HepG2 (cell line): ENCODE results near the gene MRPS2. TPM values are rescaled to one million over a fixed set of nuclear protein-coding genes. Genes with fewer than 3 reads are reported as not detected.
A peak's percentile ranks its signal among the peaks of the same experiment; 100 is the strongest.

ENCODE experiments used
- BHLHE40 ChIP-seq: IDR thresholded peaks from 2 replicates; pipeline ENCODE4 v1.6.1; 2011; ENCODE audit warnings: low read length, improper control_type of control experiment
- DR1 ChIP-seq: sonication (generic); formaldehyde crosslinking; IDR thresholded peaks from 2 replicates; pipeline ENCODE4 v1.8.0; 2021; ENCODE audit warnings: mild to moderate bottlenecking, missing genetic modification reagents, inconsistent platforms
- KDM5B ChIP-seq: sonication (generic); formaldehyde crosslinking; IDR thresholded peaks from 2 replicates; pipeline ENCODE4 v1.4.0; 2020; ENCODE audit warnings: missing genetic modification reagents, mild to moderate bottlenecking, borderline replicate concordance
- PHF20 ChIP-seq: sonication (generic); formaldehyde crosslinking; IDR thresholded peaks from 2 replicates; pipeline ENCODE4 v1.5.0; 2020; ENCODE audit warnings: mild to moderate bottlenecking, missing genetic modification reagents
- SNAPC2 ChIP-seq: sonication (generic); formaldehyde crosslinking; IDR thresholded peaks from 2 replicates; pipeline ENCODE4 v1.8.1; 2022; ENCODE audit warnings: mild to moderate bottlenecking, missing genetic modification reagents
- SP4 ChIP-seq: sonication (generic); formaldehyde crosslinking; IDR thresholded peaks from 2 replicates; pipeline ENCODE4 v1.8.1; 2023; ENCODE audit warnings: mild to moderate bottlenecking, missing genetic modification reagents
- SRSF4 ChIP-seq: fragments of 200-400 bp; formaldehyde crosslinking; IDR thresholded peaks from one replicate; pipeline ENCODE4 v1.6.1; 2018; ENCODE audit warnings: mild to moderate bottlenecking, low read depth, low read length, moderate library complexity; ENCODE audit not compliant: poor library complexity, severe bottlenecking
- TAF15 ChIP-seq: fragments of 200-400 bp; formaldehyde crosslinking; IDR thresholded peaks from one replicate; pipeline ENCODE4 v1.6.1; 2018; ENCODE audit warnings: mild to moderate bottlenecking, low read depth, low read length; ENCODE audit not compliant: poor library complexity, severe bottlenecking
- ZFY ChIP-seq: sonication (generic); formaldehyde crosslinking; IDR thresholded peaks from 2 replicates; pipeline ENCODE4 v1.4.0; 2020; ENCODE audit warnings: missing genetic modification reagents
- ZNF33A ChIP-seq: sonication (generic); formaldehyde crosslinking; IDR thresholded peaks from 2 replicates; pipeline ENCODE4 v1.5.1; 2020; ENCODE audit warnings: missing genetic modification reagents, mild to moderate bottlenecking, moderate library complexity, borderline replicate concordance
- ZNF343 ChIP-seq: sonication (generic); formaldehyde crosslinking; IDR thresholded peaks from 2 replicates; pipeline ENCODE4 v1.4.0; 2020; ENCODE audit warnings: mild to moderate bottlenecking, missing genetic modification reagents
- polyA plus RNA-seq, 8 experiments: library from polyadenylated mRNA; depleted of rRNA in 3 of 8; stranded (reverse) in 7 of 8; unstranded in 1 of 8; fragments of >200 nt; fragmentation: Illumina TruSeq in 4 of 8; extraction: Trizol in 4 of 8; gene quantifications; 2 replicates each; pipeline versions ENCODE4 v1.2.1 to v1.2.3, GENCODE V29; 2011 to 2016; ENCODE audit warnings: low read depth in 4 of 8, missing spikeins in 1 of 8, mixed read lengths in 1 of 8; ENCODE audit not compliant: insufficient read depth in 1 of 8
- total RNA-seq, 5 experiments: library from RNA; depleted of rRNA; stranded (reverse); fragments of >200 nt; fragmentation: Illumina TruSeq; extraction: Trizol; gene quantifications; 2 replicates each; pipeline ENCODE4 v1.2.3, GENCODE V29; 2016; ENCODE audit warnings: low read depth in 1 of 5
- TF ChIP-seq, protein P1 (sequence below): IDR thresholded peaks from 2 replicates; pipeline ENCODE4 v1.4.0; 2020; ENCODE audit warnings: mild to moderate bottlenecking, missing genetic modification reagents
- TF ChIP-seq, protein P2 (sequence below): conservative IDR thresholded peaks from 2 replicates; pipeline ENCODE4 v1.6.1; 2018; ENCODE audit warnings: missing genetic modification reagents
- TF ChIP-seq, protein P3 (sequence below): sonication (generic); formaldehyde crosslinking; IDR thresholded peaks from 2 replicates; pipeline ENCODE4 v1.4.0; 2020; ENCODE audit warnings: missing genetic modification reagents
- TF ChIP-seq, protein P4 (sequence below): sonication (generic); formaldehyde crosslinking; IDR thresholded peaks from 2 replicates; pipeline ENCODE4 v1.5.0; 2020; ENCODE audit warnings: missing genetic modification reagents
- TF ChIP-seq, protein P5 (sequence below): sonication (generic); formaldehyde crosslinking; IDR thresholded peaks from 2 replicates; pipeline ENCODE4 v1.4.0; 2020; ENCODE audit warnings: mild to moderate bottlenecking, missing genetic modification reagents

The MRPS2 gene
- total and polyA plus RNA-seq, 2 of the 13 experiments (the other 11 are each of a cell fraction or from before 2014, with no cell fraction given), result 44.4 to 86.7 TPM

DNA sequence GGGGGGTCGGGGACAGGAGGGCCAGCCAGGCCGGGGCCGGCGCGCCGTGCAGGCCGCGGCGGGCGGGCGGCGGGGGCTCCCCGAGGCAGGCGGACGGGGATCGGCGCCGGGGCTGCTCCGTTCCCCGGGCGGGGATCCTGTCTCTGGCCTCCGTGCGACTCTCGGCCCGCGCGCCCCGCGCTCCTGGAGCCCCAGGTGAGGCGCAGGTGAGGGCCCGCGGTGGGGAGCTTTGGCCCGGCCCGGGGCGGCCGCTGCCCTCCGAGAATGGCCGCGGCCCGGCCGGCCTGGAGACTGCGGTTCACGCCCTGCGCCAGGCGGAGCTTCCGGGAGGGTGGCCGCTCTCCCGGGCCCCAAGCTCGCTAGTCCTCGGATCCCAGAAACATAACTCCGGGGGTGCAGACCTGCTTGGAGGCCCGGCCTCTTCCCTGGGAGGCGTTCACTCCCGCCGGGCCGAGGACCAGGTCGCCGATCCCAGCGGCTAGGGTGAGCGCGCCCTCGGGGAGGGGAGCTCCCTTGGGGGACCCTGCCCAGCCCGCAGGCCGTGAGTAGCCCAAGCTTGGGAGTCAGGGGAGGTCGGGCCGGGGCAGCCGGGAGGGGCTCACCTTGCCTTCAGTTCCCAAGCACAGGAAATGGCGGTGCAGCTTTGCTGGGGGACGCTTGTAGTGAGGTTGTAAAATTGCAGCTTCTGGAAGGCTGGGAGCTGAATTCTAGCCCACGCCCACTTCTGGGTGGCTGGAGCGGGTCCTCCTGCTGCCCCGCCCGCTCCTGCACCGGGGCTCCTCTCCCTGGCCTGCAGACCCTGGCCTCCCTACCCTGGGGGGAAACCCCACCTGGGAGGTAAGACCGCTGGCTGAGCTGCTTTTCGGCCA lies 20.2 kb upstream of the MRPS2 start (continued):
- TF ChIP-seq SRSF4 (no peak), KDM5B (CRISPR knock-in tag) (peak; percentile 90), TAF15 (no peak), ZNF343 (CRISPR knock-in tag) (no peak), ZNF33A (CRISPR knock-in tag) (no peak), SNAPC2 (CRISPR knock-in tag) (no peak), PHF20 (peak; percentile 51; the same call in 1 of the 2 replicates), DR1 (peak; percentile 49; the same call in 1 of the 2 replicates), ZFY (CRISPR knock-in tag) (peak; percentile 79), BHLHE40 (no peak), SP4 (CRISPR knock-in tag) (no peak)
- TF ChIP-seq, protein P1, sequence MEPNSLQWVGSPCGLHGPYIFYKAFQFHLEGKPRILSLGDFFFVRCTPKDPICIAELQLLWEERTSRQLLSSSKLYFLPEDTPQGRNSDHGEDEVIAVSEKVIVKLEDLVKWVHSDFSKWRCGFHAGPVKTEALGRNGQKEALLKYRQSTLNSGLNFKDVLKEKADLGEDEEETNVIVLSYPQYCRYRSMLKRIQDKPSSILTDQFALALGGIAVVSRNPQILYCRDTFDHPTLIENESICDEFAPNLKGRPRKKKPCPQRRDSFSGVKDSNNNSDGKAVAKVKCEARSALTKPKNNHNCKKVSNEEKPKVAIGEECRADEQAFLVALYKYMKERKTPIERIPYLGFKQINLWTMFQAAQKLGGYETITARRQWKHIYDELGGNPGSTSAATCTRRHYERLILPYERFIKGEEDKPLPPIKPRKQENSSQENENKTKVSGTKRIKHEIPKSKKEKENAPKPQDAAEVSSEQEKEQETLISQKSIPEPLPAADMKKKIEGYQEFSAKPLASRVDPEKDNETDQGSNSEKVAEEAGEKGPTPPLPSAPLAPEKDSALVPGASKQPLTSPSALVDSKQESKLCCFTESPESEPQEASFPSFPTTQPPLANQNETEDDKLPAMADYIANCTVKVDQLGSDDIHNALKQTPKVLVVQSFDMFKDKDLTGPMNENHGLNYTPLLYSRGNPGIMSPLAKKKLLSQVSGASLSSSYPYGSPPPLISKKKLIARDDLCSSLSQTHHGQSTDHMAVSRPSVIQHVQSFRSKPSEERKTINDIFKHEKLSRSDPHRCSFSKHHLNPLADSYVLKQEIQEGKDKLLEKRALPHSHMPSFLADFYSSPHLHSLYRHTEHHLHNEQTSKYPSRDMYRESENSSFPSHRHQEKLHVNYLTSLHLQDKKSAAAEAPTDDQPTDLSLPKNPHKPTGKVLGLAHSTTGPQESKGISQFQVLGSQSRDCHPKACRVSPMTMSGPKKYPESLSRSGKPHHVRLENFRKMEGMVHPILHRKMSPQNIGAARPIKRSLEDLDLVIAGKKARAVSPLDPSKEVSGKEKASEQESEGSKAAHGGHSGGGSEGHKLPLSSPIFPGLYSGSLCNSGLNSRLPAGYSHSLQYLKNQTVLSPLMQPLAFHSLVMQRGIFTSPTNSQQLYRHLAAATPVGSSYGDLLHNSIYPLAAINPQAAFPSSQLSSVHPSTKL (CRISPR knock-in tag), result peak; percentile 12; the same call in 1 of the 2 replicates
- TF ChIP-seq, protein P2, sequence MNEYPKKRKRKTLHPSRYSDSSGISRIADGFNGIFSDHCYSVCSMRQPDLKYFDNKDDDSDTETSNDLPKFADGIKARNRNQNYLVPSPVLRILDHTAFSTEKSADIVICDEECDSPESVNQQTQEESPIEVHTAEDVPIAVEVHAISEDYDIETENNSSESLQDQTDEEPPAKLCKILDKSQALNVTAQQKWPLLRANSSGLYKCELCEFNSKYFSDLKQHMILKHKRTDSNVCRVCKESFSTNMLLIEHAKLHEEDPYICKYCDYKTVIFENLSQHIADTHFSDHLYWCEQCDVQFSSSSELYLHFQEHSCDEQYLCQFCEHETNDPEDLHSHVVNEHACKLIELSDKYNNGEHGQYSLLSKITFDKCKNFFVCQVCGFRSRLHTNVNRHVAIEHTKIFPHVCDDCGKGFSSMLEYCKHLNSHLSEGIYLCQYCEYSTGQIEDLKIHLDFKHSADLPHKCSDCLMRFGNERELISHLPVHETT (CRISPR knock-in tag), result peak; percentile 17; the same call in 1 of the 2 replicates
- TF ChIP-seq, protein P3, sequence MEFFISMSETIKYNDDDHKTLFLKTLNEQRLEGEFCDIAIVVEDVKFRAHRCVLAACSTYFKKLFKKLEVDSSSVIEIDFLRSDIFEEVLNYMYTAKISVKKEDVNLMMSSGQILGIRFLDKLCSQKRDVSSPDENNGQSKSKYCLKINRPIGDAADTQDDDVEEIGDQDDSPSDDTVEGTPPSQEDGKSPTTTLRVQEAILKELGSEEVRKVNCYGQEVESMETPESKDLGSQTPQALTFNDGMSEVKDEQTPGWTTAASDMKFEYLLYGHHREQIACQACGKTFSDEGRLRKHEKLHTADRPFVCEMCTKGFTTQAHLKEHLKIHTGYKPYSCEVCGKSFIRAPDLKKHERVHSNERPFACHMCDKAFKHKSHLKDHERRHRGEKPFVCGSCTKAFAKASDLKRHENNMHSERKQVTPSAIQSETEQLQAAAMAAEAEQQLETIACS (CRISPR knock-in tag), result peak; percentile 33; the same call in 1 of the 2 replicates
- TF ChIP-seq, protein P4, sequence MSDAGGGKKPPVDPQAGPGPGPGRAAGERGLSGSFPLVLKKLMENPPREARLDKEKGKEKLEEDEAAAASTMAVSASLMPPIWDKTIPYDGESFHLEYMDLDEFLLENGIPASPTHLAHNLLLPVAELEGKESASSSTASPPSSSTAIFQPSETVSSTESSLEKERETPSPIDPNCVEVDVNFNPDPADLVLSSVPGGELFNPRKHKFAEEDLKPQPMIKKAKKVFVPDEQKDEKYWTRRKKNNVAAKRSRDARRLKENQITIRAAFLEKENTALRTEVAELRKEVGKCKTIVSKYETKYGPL (CRISPR knock-in tag), result no peak
- TF ChIP-seq, protein P5, sequence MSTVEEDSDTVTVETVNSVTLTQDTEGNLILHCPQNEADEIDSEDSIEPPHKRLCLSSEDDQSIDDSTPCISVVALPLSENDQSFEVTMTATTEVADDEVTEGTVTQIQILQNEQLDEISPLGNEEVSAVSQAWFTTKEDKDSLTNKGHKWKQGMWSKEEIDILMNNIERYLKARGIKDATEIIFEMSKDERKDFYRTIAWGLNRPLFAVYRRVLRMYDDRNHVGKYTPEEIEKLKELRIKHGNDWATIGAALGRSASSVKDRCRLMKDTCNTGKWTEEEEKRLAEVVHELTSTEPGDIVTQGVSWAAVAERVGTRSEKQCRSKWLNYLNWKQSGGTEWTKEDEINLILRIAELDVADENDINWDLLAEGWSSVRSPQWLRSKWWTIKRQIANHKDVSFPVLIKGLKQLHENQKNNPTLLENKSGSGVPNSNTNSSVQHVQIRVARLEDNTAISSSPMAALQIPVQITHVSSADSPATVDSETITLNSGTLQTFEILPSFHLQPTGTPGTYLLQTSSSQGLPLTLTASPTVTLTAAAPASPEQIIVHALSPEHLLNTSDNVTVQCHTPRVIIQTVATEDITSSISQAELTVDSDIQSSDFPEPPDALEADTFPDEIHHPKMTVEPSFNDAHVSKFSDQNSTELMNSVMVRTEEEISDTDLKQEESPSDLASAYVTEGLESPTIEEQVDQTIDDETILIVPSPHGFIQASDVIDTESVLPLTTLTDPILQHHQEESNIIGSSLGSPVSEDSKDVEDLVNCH (CRISPR knock-in tag), result no peak
